Gastroesophageal sphincter (tissue), 3 donors: ENCODE results near the gene GINS2.

Source experiments
- CTCF ChIP-seq, 4 experiments: fragments of 200-600 bp in 2 of 4; fragments of 450-650 bp in 2 of 4; sonication (generic) in 1 of 4; IDR thresholded peaks; one replicate each; pipeline ENCODE4 v1.5.1; 2017 to 2019; ENCODE audit warnings: antibody characterized with exemption in 4 of 4, mild to moderate bottlenecking in 2 of 4, moderate library complexity in 2 of 4
- EP300 ChIP-seq: sonication (generic); formaldehyde crosslinking; IDR thresholded peaks from one replicate; pipeline ENCODE4 v1.6.1; 2017; ENCODE audit warnings: antibody characterized with exemption, mild to moderate bottlenecking
- POLR2A ChIP-seq, 2 donors: fragments of 450-650 bp; IDR thresholded peaks; one replicate each; pipeline ENCODE4 v1.6.1; 2017; ENCODE audit warnings: antibody characterized with exemption in 2 of 2, mild to moderate bottlenecking in 2 of 2, moderate library complexity in 1 of 2
- POLR2AphosphoS5 ChIP-seq: sonication (generic); formaldehyde crosslinking; IDR thresholded peaks from one replicate; pipeline ENCODE4 v1.6.1; 2017; ENCODE audit warnings: antibody characterized with exemption

DNA sequence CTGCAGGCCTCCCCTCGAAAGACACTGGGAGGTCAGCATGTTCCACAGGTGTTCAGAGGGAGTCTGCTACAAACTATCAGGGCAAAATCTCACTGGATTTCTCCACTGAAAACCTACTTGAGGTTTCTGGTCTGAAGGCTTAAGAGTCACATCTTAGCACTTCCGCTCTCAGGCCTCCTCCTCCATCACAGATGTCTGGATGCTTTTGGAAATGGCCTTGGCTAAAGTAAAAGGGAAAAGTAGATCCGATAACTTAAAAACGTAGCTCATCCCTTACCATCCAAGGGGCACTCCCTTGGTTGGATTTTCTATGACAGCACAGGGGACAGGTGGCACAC is 14.4 kb downstream of the GINS2 start:
- no peak for TF ChIP-seq POLR2AphosphoS5
- no peak for TF ChIP-seq CTCF (IDR thresholded peaks at IDR 0.05)
- TF ChIP-seq POLR2A (IDR thresholded peaks at IDR 0.05): no peak
- no peak for TF ChIP-seq EP300
